AG10803 (cell line): ENCODE results near the gene EYS.
A peak's percentile ranks its signal among the peaks of the same experiment; 100 is the strongest.

Experiments used
- DNase-seq: peaks from one replicate; pipeline ENCODE4 v3.0.0; 2010; ENCODE audit warnings: low read depth
- H3K4me3 ChIP-seq: 2 replicates; pipeline ENCODE4 v1.5.1; 2011; ENCODE audit warnings: mild to moderate bottlenecking, low read length, control low read depth
- CTCF ChIP-seq: conservative IDR thresholded peaks from 2 replicates; pipeline ENCODE4 v1.5.1; 2011; ENCODE audit warnings: mild to moderate bottlenecking, low read length, control low read depth, inconsistent platforms

EYS gene

GRCh38 chr6:64437996-64438395 lies 1269.0 kb downstream of the EYS start:
- H3K4me3 ChIP-seq: no peak overlapping the region
- TF ChIP-seq CTCF: no peak

GRCh38 chr6:64429926-64430325 lies 1277.1 kb downstream of the EYS start:
- H3K4me3 ChIP-seq: no peak overlapping the region
- no peak for DNase-seq
- no peak for TF ChIP-seq CTCF

More at GRCh38 chr6:64437996-64438395, 1269.0 kb downstream of the EYS start:
- DNase-seq: no peak

GRCh38 chr6:64428186-64428585 lies 1278.8 kb downstream of the EYS start:
- TF ChIP-seq CTCF: no peak
- H3K4me3 ChIP-seq: no peak overlapping the region
- no peak for DNase-seq

GRCh38 chr6:64415926-64416325 lies 1291.1 kb downstream of the EYS start:
- TF ChIP-seq CTCF: no peak
- H3K4me3 ChIP-seq: no peak overlapping the region
- DNase-seq: peak; percentile 1

GRCh38 chr6:64411226-64411625 lies 1295.8 kb downstream of the EYS start:
- no peak for TF ChIP-seq CTCF
- DNase-seq: peak; percentile 4

GRCh38 chr6:64409948-64410347 lies 1297.1 kb downstream of the EYS start:
- DNase-seq: no peak
- TF ChIP-seq CTCF: no peak
- H3K4me3 ChIP-seq: no peak overlapping the region

More at GRCh38 chr6:64411226-64411625, 1295.8 kb downstream of the EYS start:
- H3K4me3 ChIP-seq: no peak overlapping the region

- no peak for TF ChIP-seq CTCF
- no peak for DNase-seq
- no peak overlapping the region for H3K4me3 ChIP-seq
Measured at GRCh38 chr6:64404396-64404795, 1302.6 kb downstream of the EYS start.
